H7 (cell line): ENCODE data around the gene PCED1B. TPM values are rescaled to one million over a fixed set of nuclear protein-coding genes. Genes with fewer than 3 reads are reported as not detected.
"Not testable (repeated sequence)": the region's sequence is repeated elsewhere in the genome, so short reads cannot be mapped to it uniquely, and the experiment has no call there.

Experiments used
- DNase-seq: peaks from one replicate; pipeline ENCODE4 v3.0.0; 2012
- H3K27me3 ChIP-seq: 2 replicates; pipeline ENCODE4 v1.6.0; 2011; ENCODE audit warnings: mild to moderate bottlenecking, low read length; ENCODE audit not compliant: control insufficient read depth, insufficient read depth
- H3K36me3 ChIP-seq: replicated peaks from 2 replicates; pipeline ENCODE4 v1.5.1; 2011; ENCODE audit warnings: low read length; ENCODE audit not compliant: control insufficient read depth, insufficient read depth
- H3K4me3 ChIP-seq: 2 replicates; pipeline ENCODE4 v1.5.1; 2011; ENCODE audit warnings: low read depth, mild to moderate bottlenecking, control low read depth, low read length, moderate library complexity; ENCODE audit not compliant: insufficient read depth
- total RNA-seq: library from RNA; depleted of rRNA; stranded (reverse); fragments of >200 nt; shearing (Covaris generic); gene quantifications from 2 replicates; pipeline ENCODE4 v1.2.3, GENCODE V29; 2014

PCED1B gene
- total RNA-seq, 1 experiment from 2014 or later = 5.8 TPM

DNA sequence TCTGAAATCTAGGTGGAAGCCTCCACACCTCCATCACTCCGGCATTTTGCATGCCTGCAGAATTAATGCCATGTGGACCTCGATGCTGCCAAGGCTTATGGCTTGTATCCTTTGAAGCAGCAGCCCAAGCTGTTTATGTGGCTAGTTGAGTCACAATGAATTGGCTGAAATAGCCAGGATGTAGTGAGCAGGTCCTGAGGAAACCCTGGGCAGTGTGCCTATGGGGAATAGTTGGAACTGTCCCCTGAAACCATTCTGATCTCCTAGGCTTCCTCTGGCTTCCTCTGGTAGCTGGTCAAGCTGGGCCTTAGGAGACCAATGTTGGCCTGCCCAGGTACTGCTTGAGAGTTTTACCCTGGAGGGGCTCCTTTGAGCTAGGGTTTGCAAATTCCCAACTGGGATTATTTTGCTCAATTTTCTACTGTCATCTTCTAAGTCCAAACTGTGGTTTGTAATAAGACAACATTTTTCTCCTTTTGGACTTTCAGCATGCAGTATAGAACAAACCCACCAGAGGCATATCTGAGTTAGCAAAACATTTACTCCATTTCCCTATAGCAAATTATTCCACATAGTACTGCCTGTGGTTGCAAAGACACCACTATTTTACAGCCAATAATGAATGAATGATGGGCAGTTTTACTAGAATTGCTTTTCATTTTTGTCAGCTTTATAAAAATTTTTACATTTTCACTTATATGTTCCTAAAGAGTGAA, 85.5 kb downstream of the PCED1B start:
- no peaks in the 10 kb centered on the region for H3K27me3 ChIP-seq
- no peak overlapping the region for H3K4me3 ChIP-seq

DNA sequence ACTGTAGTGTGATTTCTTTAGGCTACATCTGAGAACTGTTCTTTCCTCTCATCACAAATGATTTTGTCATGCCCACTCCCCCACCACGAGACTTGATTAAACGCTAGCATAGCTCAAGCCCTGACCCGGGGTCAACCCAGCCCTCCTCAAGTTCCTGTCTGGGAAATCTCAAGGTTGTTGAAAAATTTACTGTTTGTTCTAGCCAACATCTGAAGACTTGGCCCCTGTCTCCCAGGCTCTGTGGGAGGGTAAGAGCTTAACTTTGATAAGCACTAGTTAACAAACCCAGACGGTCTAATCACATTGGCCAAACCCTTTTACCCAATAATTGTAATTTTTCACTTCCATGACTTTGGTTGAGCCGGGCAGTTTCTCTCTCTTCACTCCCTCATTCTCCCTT, 86.5 kb downstream of the PCED1B start:
- Histone ChIP-seq H3K4me3 (no peak overlapping the region), H3K27me3 (no peaks in the 10 kb centered on the region), H3K36me3 (no peaks in the 10 kb centered on the region)
- DNase-seq = no peak

More for the DNA sequence above, 85.5 kb downstream of the PCED1B start:
- no peaks in the 10 kb centered on the region for H3K36me3 ChIP-seq
- no peak for DNase-seq

DNA sequence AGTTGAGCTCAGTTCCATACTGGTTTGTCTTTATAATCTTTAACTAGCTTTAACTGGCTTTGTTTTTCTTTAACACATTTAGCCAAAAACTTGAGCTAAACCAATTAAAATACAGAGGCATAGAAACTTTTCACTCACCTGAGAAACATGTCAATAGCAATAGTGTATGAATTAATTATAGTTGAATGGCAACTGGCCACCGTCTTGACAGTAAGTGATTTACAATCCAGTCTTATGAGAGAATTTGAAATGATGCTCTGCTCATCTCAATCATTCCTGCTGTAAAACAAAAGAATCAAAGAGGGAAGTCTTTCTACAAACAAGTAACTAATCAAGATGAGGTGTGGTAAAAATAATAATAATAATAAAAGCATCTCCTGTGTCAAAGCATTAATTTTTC, 86.9 kb downstream of the PCED1B start:
- no peaks in the 10 kb centered on the region for H3K27me3 ChIP-seq
- DNase-seq = no peak
- H3K4me3 ChIP-seq = no peak overlapping the region
- H3K36me3 ChIP-seq = no peaks in the 10 kb centered on the region

DNA sequence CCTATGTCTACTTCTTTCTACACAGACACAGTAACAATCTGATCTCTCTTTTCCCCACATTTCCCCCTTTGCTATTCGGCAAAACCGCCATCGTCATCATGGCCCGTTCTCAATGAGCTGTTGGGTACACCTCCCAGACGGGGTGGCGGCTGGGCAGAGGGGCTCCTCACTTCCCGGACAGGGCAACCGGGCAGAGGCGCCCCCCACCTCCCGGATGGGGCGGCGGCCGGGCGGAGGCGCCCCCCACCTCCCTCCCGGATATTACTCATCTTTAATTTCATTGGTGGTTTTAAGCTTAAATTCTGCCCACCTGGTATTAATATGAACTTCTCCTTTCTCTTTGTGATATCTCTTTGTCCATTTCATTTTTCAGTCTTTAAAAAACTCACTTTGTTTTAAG, 90.9 kb downstream of the PCED1B start:
- H3K36me3 ChIP-seq, H3K4me3 ChIP-seq, DNase-seq, H3K27me3 ChIP-seq: not testable (repeated sequence)

DNA sequence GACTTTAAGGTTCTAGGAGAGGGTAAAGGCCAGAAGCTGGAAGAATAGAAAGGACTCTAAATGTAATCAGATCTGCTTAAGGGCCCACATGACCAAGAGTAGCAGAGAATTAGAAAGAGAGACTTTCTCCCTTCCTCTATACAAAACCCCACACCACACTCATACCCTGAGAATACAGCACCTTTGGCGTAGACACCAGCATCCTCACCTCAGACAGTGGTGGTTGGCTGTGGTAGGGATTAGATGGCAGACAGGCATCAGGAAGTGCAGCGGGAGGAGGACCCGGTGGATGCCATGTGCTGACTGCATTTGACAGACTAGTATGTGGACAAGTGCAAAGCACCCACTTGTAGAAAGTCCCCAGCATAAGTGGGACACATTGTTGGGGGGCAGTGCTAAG, 98.6 kb downstream of the PCED1B start:
- no peak for DNase-seq
- H3K36me3 ChIP-seq = no peaks in the 10 kb centered on the region
- H3K4me3 ChIP-seq = no peak overlapping the region
- no peaks in the 10 kb centered on the region for H3K27me3 ChIP-seq

DNA sequence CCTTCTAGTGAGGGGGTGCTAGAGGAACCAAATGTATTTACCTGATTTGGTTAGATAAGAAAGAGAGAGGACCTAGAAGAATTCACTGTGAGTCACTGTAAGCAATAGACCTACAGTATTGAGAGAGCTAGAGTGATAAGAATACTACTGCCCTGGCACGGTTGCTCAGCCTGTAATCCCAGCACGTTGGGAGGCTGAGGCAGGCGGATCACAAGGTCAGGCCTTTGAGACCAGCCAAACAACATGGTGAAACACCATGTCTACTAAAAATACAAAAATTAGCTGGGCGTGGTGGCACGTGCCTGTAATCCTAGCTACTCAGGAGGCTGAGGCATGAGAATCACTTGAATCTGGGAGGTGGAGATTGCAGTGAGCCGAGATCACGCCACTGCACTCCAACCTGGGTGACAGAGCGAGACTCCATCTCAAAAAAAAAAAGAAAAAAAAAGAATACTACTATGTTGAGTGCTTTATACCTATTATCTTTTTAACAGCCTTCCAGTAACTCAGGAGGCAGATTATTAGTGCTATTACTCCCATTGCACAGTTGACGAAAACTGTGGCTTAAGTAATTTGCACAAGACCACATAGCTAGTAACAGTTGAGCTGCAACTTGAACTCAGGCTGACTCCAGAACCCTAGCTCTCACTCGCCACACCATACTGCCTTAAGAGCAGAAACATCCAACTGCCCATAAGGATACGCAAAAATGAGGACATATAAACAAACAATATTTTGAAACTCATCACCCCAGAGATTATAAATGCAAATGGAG, 102.9 kb downstream of the PCED1B start:
- not testable (repeated sequence) for H3K36me3 ChIP-seq, DNase-seq, H3K27me3 ChIP-seq

DNA sequence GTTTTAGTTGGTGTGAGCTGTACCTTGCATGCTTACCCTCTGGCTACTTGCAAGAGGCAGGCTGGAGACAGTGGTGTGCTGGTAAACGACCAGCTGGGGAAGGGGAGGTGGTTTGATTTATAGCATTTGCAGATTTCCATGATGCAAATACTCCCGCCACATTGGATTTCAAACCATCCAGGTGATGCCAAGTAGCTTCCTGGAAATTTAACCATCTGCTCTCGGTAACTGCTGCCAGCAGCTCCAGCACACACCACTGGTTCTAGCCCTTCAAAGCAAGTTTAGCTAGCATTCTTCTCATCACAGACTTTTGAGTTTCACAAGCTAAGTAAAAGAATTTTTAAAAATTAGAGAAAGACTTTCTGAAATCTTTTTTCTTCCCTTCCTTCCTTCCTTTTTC, 104.8 kb downstream of the PCED1B start:
- Histone ChIP-seq H3K27me3 (no peaks in the 10 kb centered on the region), H3K4me3 (no peak overlapping the region), H3K36me3 (no peaks in the 10 kb centered on the region)
- DNase-seq = no peak

More for the DNA sequence above, 102.9 kb downstream of the PCED1B start:
- not testable (repeated sequence) for H3K4me3 ChIP-seq

DNA sequence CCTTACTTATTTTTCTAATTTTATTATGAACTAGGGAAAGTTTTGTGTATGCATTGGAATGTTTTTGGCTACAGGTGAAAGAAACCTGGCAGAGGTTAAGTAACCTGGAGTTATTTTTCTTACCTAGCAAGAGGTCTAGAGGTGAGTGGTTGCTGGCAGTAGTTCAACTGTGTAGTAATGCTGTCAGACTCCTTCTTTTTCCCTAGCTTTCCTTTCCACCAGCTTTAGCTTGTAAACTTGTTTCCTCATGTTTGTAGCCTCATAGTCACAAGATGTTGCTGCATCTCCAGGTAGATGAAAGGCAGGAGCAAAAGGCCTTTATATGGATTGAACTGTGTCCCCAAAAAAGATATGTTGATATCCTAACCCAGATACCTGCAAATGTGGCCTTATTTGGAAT, 105.4 kb downstream of the PCED1B start:
- no peak overlapping the region for H3K4me3 ChIP-seq
- no peaks in the 10 kb centered on the region for H3K36me3 ChIP-seq
- DNase-seq = no peak
- H3K27me3 ChIP-seq = no peaks in the 10 kb centered on the region

DNA sequence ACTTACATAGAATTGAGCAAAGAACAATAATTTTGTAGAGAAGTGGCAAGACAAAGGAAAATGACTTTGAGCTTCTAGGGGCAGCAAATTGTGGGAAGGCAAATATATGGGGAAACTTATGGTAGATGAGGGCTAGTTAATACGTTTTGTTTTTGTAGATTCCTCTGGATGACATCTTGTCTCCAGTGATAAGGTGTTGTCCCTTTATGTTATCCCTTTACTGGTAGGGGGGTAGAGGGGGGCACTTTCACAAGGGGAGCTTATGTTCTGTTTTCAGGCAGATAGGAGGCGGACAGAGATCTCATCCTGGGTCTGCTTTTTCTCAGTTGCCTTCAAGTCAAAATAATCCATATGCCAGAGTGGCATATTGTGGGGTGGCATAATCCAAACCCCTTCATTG, 106.8 kb downstream of the PCED1B start:
- Histone ChIP-seq H3K4me3 (no peak overlapping the region), H3K36me3 (no peaks in the 10 kb centered on the region), H3K27me3 (no peaks in the 10 kb centered on the region)
- no peak for DNase-seq

DNA sequence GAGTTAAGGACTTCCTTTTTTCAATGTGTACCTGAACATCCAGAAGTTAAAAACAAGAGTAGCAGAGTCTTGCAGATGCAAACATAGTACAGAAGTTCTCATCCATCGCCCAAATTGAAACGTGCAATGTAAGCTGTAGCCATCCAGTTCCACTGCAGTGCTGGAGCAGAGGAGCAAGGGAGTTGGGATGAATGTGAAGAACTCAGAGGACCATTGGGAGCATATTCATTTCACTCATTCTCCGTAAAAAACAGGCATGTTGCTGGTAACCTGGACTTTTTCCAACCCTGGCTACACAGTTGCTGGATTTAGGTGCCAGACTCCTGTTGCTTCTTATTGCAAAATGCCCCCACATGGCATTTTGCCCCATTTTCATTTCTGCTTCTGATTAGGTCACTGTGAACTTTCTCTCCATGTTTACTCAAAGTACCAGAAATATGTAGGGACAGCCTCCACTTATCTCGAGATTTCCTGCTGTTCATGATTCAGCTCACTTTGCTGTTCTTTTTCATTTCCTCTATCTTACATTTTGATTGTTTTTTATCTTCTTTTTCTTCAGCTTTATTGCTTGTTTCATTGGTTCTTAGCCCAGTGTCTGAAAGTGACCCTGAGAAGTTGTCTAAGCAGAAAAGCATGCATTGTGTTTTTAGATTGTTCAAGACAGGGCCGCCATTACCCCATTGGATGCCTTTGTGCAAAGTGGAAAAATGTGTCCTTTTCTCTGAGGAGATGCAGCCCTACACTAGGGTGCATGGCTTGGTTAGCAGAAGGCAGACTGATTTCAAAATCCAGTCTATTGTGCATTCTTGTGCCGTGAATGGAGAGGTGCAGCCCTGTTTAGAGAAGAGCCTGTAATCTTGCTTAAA, 109.4 kb downstream of the PCED1B start:
- Histone ChIP-seq H3K36me3 (no peaks in the 10 kb centered on the region), H3K27me3 (no peaks in the 10 kb centered on the region), H3K4me3 (no peak overlapping the region)
- no peak for DNase-seq

DNA sequence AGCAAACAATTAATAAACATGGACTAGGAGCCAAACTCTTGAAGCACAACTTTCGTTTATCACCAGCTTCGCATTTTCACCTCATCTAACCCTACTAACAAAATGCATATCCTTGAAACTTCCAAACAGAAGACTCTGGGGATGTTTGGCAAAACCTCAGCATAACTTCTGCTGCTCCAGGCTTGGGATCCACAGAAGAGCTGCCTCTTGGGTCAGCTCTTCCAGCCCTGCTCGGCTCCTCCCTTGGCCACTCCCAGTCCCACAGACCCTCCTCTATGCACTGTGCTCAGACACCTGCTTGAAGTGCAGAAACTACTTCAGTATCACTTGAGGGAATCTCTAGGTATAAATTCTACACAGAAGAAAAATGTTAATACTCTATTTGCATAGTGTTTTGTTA, 110.3 kb downstream of the PCED1B start:
- DNase-seq = no peak
- no peak overlapping the region for H3K4me3 ChIP-seq
- H3K36me3 ChIP-seq = no peaks in the 10 kb centered on the region
- no peaks in the 10 kb centered on the region for H3K27me3 ChIP-seq

DNA sequence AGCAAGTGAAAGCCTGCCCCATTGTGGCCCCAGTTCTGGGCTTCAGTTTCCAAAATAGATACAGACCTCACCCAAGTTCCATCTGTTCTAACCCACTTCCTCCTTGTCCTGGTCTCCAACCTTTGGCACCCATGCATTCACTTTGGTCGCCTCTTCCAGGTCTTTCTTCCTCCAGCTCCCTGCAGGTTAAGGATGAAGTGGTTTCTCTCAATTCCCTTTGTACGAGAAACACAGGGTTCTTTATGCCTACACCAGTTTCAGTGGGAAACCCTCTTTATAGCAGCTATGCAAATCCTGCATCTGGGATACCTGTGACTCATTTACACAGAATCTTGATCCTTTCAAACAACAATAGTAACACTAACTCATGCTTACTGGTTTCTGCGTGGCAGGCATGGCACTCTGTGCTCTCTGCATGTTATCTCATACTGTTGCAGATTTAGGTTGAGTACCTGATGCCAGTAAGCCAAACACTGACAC, 110.9 kb downstream of the PCED1B start:
- H3K36me3 ChIP-seq = no peaks in the 10 kb centered on the region
- H3K27me3 ChIP-seq = no peaks in the 10 kb centered on the region
- DNase-seq = no peak
- no peak overlapping the region for H3K4me3 ChIP-seq

DNA sequence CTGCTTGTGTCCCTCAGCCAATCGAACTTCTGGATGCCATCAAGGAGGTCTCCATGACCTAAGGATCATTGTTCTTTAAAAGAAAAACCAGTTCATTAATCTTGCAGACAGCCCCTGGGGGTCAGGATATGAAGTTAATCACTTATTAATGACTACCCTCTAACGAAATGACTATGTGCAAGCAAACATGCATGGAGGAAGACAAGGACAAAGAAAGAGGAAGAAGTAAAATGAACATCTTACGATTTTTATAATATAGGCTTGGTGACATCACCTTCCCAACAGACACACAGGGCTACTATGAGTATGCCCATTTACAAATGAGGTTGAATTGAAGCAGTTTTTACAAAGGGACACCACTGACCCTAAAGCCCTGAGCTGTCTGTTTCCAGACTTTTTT, 111.5 kb downstream of the PCED1B start:
- DNase-seq = no peak
- no peaks in the 10 kb centered on the region for H3K36me3 ChIP-seq
- no peak overlapping the region for H3K4me3 ChIP-seq
- no peaks in the 10 kb centered on the region for H3K27me3 ChIP-seq

DNA sequence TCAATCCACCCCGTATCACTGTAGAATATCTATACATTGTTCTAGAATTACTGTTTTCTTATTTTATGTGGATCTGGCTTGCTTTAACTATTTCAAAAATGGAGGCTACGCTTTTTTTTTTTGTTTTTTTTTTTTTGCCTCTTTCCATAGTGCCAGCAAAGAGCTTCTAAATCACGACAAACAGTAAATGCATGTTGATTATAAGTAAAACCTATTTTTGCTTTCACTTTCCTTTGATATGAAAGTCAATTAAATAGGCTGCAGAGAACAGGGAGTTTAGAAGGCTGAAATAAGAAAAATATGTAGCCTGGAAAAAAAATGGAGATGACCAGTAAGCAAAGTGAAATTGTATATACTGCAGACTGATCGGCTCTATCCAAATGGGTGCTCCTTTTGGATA, 112.6 kb downstream of the PCED1B start:
- no peak for DNase-seq
- H3K27me3 ChIP-seq = no peaks in the 10 kb centered on the region
- H3K4me3 ChIP-seq = no peak overlapping the region
- H3K36me3 ChIP-seq = no peaks in the 10 kb centered on the region
